GM23338 (cell line): ENCODE results near the gene RPAP2. TPM values are rescaled to one million over a fixed set of nuclear protein-coding genes. Genes with fewer than 3 reads are reported as not detected.

Source experiments
- ATAC-seq: fragments of 200-7000 bp; cut with Tn5 transposase; 3 replicates; pipeline ENCODE4 v1.9.1; 2020
- DNase-seq: peaks from one replicate; pipeline ENCODE4 v3.0.0-alpha.2; 2015; ENCODE audit warnings: low spot score
- H2AFZ ChIP-seq: fragments of 200-600 bp; sonication (generic); 2 replicates; pipeline ENCODE4 v1.8.0; 2016; ENCODE audit warnings: antibody characterized with exemption, mild to moderate bottlenecking, moderate library complexity
- H3F3A ChIP-seq: fragments of 200-600 bp; sonication (generic); replicated peaks from 2 replicates; pipeline ENCODE4 v1.8.0; 2017; ENCODE audit warnings: antibody characterized with exemption, mixed run types, low read depth
- H3K27ac ChIP-seq: fragments of 200-600 bp; sonication (generic); 2 replicates; pipeline ENCODE4 v1.6.1; 2016; ENCODE audit warnings: low read depth
- H3K27me3 ChIP-seq: fragments of 200-600 bp; sonication (generic); 2 replicates; pipeline ENCODE4 v1.8.0; 2016; ENCODE audit warnings: mild to moderate bottlenecking, mixed run types, moderate library complexity; ENCODE audit not compliant: insufficient read depth
- H3K36me3 ChIP-seq: fragments of 200-600 bp; sonication (generic); 2 replicates; pipeline ENCODE4 v1.8.0; 2016; ENCODE audit warnings: mild to moderate bottlenecking; ENCODE audit not compliant: insufficient read depth
- H3K4me1 ChIP-seq: fragments of 200-600 bp; sonication (generic); 2 replicates; pipeline ENCODE4 v1.8.0; 2016; ENCODE audit warnings: mild to moderate bottlenecking, moderate library complexity; ENCODE audit not compliant: insufficient read depth
- H3K4me2 ChIP-seq: fragments of 200-600 bp; sonication (generic); 2 replicates; pipeline ENCODE4 v1.7.1; 2017; ENCODE audit warnings: mixed run types
- H3K4me3 ChIP-seq: fragments of 200-600 bp; sonication (generic); 2 replicates; pipeline ENCODE4 v1.6.1; 2016; ENCODE audit warnings: mixed run types
- H3K79me2 ChIP-seq: fragments of 200-600 bp; sonication (generic); replicated peaks from 2 replicates; pipeline ENCODE4 v1.8.0; 2017; ENCODE audit warnings: mild to moderate bottlenecking; ENCODE audit not compliant: insufficient read depth
- H3K9me2 ChIP-seq: fragments of 200-600 bp; sonication (generic); 2 replicates; pipeline ENCODE4 v1.8.0; 2017; ENCODE audit not compliant: insufficient read depth
- H4K20me1 ChIP-seq: fragments of 200-600 bp; sonication (generic); replicated peaks from 2 replicates; pipeline ENCODE4 v1.8.0; 2017; ENCODE audit warnings: mild to moderate bottlenecking; ENCODE audit not compliant: insufficient read depth
- H3K27ac Mint-ChIP-seq: 2 replicates; pipeline ENCODE4 v1.8.0; 2020; ENCODE audit warnings: inconsistent platforms, mild to moderate bottlenecking, moderate library complexity, mixed read lengths
- H3K27me3 Mint-ChIP-seq: 3 replicates; pipeline ENCODE4 v1.8.0; 2022; ENCODE audit warnings: low read depth, mild to moderate bottlenecking, moderate library complexity, mixed read lengths, inconsistent platforms; ENCODE audit not compliant: insufficient read depth, poor library complexity
- H3K36me3 Mint-ChIP-seq: 3 replicates; pipeline ENCODE4 v1.8.0; 2021; ENCODE audit warnings: low read depth, mild to moderate bottlenecking, inconsistent platforms, moderate library complexity, mixed read lengths
- H3K4me1 Mint-ChIP-seq: 3 replicates; pipeline ENCODE4 v1.8.0; 2020; ENCODE audit warnings: mild to moderate bottlenecking, inconsistent platforms, mixed read lengths
- H3K4me3 Mint-ChIP-seq: 3 replicates; pipeline ENCODE4 v1.8.0; 2021; ENCODE audit warnings: moderate library complexity, mild to moderate bottlenecking, inconsistent platforms, mixed read lengths
- H3K9me3 Mint-ChIP-seq: 3 replicates; pipeline ENCODE4 v1.8.0; 2020; ENCODE audit warnings: moderate library complexity, mild to moderate bottlenecking, inconsistent platforms, mixed read lengths
- CREB1 ChIP-seq: fragments of 250-450 bp; sonication (Bioruptor Pico); IDR thresholded peaks from 2 replicates; pipeline ENCODE4 v1.5.0; 2020; ENCODE audit warnings: low read depth, mild to moderate bottlenecking, moderate library complexity
- CTCF ChIP-seq, 2 experiments: fragments of 200-600 bp in 1 of 2; sonication (generic) in 1 of 2; conservative IDR thresholded peaks; 2 replicates each; pipeline versions ENCODE4 v1.5.1 to v1.6.1; 2016 to 2017; ENCODE audit warnings: antibody characterized with exemption in 2 of 2, low read depth in 2 of 2, mild to moderate bottlenecking in 2 of 2, moderate library complexity in 1 of 2
- ETS1 ChIP-seq: IDR thresholded peaks from 2 replicates; pipeline ENCODE4 v1.6.1; 2016; ENCODE audit warnings: antibody characterized with exemption
- EZH2 ChIP-seq: fragments of 200-600 bp; sonication (generic); IDR thresholded peaks from one replicate; pipeline ENCODE4 v1.8.0; 2017; ENCODE audit warnings: antibody characterized with exemption, mild to moderate bottlenecking, low read depth; ENCODE audit not compliant: unreplicated experiment
- EZH2phosphoT487 ChIP-seq: fragments of 200-600 bp; sonication (generic); IDR thresholded peaks from one replicate; pipeline ENCODE4 v1.8.1; 2018; ENCODE audit warnings: antibody characterized with exemption; ENCODE audit not compliant: unreplicated experiment
- JUNB ChIP-seq: IDR thresholded peaks from one replicate; pipeline ENCODE4 v1.6.1; 2016; ENCODE audit warnings: antibody characterized with exemption; ENCODE audit not compliant: unreplicated experiment
- NANOG ChIP-seq: IDR thresholded peaks from 2 replicates; pipeline ENCODE4 v1.6.1; 2016; ENCODE audit warnings: antibody characterized with exemption, borderline replicate concordance
- POLR2AphosphoS5 ChIP-seq: IDR thresholded peaks from 2 replicates; pipeline ENCODE4 v1.6.1; 2016; ENCODE audit warnings: antibody characterized with exemption, low read depth
- STAT1 ChIP-seq: IDR thresholded peaks from one replicate; pipeline ENCODE4 v1.6.1; 2016; ENCODE audit warnings: antibody characterized with exemption; ENCODE audit not compliant: unreplicated experiment
- ZNF114 ChIP-seq: fragments of 250-450 bp; sonication (Bioruptor Pico); IDR thresholded peaks from 2 replicates; pipeline ENCODE4 v1.5.0; 2020; ENCODE audit warnings: mild to moderate bottlenecking, moderate library complexity
- ZNF331 ChIP-seq: fragments of 250-450 bp; sonication (Bioruptor Pico); IDR thresholded peaks from 2 replicates; pipeline ENCODE4 v1.5.0; 2020; ENCODE audit warnings: low read depth, mild to moderate bottlenecking, moderate library complexity
- polyA plus RNA-seq: library from polyadenylated mRNA; unstranded; fragments of >200 nt; fragmentation: Nextera tagmentation; extraction: Ambion mirVana; gene quantifications from 2 replicates; pipeline ENCODE4 v1.2.1, GENCODE V29; 2016
- total RNA-seq: library from RNA; depleted of rRNA; stranded (reverse); fragments of >200 nt; shearing (Covaris generic); gene quantifications from 2 replicates; pipeline ENCODE4 v1.2.3, GENCODE V29; 2014
- TF ChIP-seq, protein P1 (sequence below): IDR thresholded peaks from one replicate; pipeline ENCODE4 v1.6.1; 2018; ENCODE audit warnings: antibody characterized with exemption; ENCODE audit not compliant: unreplicated experiment
- TF ChIP-seq, protein P2 (sequence below): fragments of 250-450 bp; sonication (Bioruptor Pico); IDR thresholded peaks from 2 replicates; pipeline ENCODE4 v1.5.0; 2020; ENCODE audit warnings: mild to moderate bottlenecking, moderate library complexity

The RPAP2 gene
- total and polyA plus RNA-seq, 2 experiments from 2014 or later: 26.6 to 30.4 TPM

- Mint-ChIP-seq H3K27ac (no peak overlapping the region), H3K36me3 (peaks cover 15% of the 10 kb centered on the region; the same call in 2 of the 3 replicates), H3K9me3 (no peaks in the 10 kb centered on the region), H3K4me1 (no peaks in the 10 kb centered on the region), H3K4me3 (no peak overlapping the region), H3K27me3 (no peaks in the 10 kb centered on the region)
- ATAC-seq (no peak), DNase-seq (no peak)
- Histone ChIP-seq H3F3A (no peaks in the 10 kb centered on the region), H3K79me2 (no peaks in the 10 kb centered on the region), H3K4me2 (no peak overlapping the region), H3K4me3 (no peak overlapping the region), H3K27ac (no peak overlapping the region), H4K20me1 (0 out of 2 replicates have a peak, but pooled peaks cover 5% of the 10 kb centered on the region), H3K27me3 (no peaks in the 10 kb centered on the region), H3K36me3 (0 out of 2 replicates have a peak, but pooled peaks cover 7% of the 10 kb centered on the region), H3K9me2 (no peaks in the 10 kb centered on the region), H3K4me1 (no peaks in the 10 kb centered on the region), H2AFZ (no peak overlapping the region)
- no peak for TF ChIP-seq POLR2AphosphoS5
- no peak for TF ChIP-seq CTCF (conservative IDR thresholded peaks at IDR 0.05; ENCODE audit: low read depth in 2 of 2)
- no peak for TF ChIP-seq ZNF331
- no peak for TF ChIP-seq EZH2phosphoT487
- TF ChIP-seq JUNB: no peak
- TF ChIP-seq, protein P1, sequence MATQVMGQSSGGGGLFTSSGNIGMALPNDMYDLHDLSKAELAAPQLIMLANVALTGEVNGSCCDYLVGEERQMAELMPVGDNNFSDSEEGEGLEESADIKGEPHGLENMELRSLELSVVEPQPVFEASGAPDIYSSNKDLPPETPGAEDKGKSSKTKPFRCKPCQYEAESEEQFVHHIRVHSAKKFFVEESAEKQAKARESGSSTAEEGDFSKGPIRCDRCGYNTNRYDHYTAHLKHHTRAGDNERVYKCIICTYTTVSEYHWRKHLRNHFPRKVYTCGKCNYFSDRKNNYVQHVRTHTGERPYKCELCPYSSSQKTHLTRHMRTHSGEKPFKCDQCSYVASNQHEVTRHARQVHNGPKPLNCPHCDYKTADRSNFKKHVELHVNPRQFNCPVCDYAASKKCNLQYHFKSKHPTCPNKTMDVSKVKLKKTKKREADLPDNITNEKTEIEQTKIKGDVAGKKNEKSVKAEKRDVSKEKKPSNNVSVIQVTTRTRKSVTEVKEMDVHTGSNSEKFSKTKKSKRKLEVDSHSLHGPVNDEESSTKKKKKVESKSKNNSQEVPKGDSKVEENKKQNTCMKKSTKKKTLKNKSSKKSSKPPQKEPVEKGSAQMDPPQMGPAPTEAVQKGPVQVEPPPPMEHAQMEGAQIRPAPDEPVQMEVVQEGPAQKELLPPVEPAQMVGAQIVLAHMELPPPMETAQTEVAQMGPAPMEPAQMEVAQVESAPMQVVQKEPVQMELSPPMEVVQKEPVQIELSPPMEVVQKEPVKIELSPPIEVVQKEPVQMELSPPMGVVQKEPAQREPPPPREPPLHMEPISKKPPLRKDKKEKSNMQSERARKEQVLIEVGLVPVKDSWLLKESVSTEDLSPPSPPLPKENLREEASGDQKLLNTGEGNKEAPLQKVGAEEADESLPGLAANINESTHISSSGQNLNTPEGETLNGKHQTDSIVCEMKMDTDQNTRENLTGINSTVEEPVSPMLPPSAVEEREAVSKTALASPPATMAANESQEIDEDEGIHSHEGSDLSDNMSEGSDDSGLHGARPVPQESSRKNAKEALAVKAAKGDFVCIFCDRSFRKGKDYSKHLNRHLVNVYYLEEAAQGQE: no peak
- no peak for TF ChIP-seq EZH2
- TF ChIP-seq, protein P2, sequence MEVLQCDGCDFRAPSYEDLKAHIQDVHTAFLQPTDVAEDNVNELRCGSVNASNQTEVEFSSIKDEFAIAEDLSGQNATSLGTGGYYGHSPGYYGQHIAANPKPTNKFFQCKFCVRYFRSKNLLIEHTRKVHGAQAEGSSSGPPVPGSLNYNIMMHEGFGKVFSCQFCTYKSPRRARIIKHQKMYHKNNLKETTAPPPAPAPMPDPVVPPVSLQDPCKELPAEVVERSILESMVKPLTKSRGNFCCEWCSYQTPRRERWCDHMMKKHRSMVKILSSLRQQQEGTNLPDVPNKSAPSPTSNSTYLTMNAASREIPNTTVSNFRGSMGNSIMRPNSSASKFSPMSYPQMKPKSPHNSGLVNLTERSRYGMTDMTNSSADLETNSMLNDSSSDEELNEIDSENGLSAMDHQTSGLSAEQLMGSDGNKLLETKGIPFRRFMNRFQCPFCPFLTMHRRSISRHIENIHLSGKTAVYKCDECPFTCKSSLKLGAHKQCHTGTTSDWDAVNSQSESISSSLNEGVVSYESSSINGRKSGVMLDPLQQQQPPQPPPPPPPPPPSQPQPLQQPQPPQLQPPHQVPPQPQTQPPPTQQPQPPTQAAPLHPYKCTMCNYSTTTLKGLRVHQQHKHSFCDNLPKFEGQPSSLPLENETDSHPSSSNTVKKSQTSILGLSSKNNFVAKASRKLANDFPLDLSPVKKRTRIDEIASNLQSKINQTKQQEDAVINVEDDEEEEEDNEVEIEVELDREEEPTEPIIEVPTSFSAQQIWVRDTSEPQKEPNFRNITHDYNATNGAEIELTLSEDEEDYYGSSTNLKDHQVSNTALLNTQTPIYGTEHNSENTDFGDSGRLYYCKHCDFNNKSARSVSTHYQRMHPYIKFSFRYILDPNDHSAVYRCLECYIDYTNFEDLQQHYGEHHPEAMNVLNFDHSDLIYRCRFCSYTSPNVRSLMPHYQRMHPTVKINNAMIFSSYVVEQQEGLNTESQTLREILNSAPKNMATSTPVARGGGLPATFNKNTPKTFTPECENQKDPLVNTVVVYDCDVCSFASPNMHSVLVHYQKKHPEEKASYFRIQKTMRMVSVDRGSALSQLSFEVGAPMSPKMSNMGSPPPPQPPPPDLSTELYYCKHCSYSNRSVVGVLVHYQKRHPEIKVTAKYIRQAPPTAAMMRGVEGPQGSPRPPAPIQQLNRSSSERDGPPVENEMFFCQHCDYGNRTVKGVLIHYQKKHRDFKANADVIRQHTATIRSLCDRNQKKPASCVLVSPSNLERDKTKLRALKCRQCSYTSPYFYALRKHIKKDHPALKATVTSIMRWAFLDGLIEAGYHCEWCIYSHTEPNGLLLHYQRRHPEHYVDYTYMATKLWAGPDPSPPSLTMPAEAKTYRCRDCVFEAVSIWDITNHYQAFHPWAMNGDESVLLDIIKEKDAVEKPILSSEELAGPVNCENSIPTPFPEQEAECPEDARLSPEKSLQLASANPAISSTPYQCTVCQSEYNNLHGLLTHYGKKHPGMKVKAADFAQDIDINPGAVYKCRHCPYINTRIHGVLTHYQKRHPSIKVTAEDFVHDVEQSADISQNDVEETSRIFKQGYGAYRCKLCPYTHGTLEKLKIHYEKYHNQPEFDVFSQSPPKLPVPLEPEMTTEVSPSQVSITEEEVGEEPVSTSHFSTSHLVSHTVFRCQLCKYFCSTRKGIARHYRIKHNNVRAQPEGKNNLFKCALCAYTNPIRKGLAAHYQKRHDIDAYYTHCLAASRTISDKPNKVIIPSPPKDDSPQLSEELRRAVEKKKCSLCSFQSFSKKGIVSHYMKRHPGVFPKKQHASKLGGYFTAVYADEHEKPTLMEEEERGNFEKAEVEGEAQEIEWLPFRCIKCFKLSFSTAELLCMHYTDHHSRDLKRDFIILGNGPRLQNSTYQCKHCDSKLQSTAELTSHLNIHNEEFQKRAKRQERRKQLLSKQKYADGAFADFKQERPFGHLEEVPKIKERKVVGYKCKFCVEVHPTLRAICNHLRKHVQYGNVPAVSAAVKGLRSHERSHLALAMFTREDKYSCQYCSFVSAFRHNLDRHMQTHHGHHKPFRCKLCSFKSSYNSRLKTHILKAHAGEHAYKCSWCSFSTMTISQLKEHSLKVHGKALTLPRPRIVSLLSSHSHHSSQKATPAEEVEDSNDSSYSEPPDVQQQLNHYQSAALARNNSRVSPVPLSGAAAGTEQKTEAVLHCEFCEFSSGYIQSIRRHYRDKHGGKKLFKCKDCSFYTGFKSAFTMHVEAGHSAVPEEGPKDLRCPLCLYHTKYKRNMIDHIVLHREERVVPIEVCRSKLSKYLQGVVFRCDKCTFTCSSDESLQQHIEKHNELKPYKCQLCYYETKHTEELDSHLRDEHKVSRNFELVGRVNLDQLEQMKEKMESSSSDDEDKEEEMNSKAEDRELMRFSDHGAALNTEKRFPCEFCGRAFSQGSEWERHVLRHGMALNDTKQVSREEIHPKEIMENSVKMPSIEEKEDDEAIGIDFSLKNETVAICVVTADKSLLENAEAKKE (CRISPR knock-in tag): no peak
- no peak for TF ChIP-seq ETS1
- no peak for TF ChIP-seq CREB1 (CRISPR knock-in tag)
- no peak for TF ChIP-seq STAT1
- no peak for TF ChIP-seq ZNF114 (CRISPR knock-in tag)
- TF ChIP-seq NANOG: no peak
Measured at GRCh38 chr1:92346866-92347640, 48.2 kb downstream of the RPAP2 start.
